GM23338 (cell line): ENCODE results near the gene CHRNB2.

ENCODE experiments used
- CREB1 ChIP-seq: fragments of 250-450 bp; sonication (Bioruptor Pico); IDR thresholded peaks from 2 replicates; pipeline ENCODE4 v1.5.0; 2020; ENCODE audit warnings: low read depth, mild to moderate bottlenecking, moderate library complexity
- CTCF ChIP-seq, 2 experiments: fragments of 200-600 bp in 1 of 2; sonication (generic) in 1 of 2; conservative IDR thresholded peaks; 2 replicates each; pipeline versions ENCODE4 v1.5.1 to v1.6.1; 2016 to 2017; ENCODE audit warnings: antibody characterized with exemption in 2 of 2, low read depth in 2 of 2, mild to moderate bottlenecking in 2 of 2, moderate library complexity in 1 of 2
- ETS1 ChIP-seq: IDR thresholded peaks from 2 replicates; pipeline ENCODE4 v1.6.1; 2016; ENCODE audit warnings: antibody characterized with exemption
- EZH2 ChIP-seq: fragments of 200-600 bp; sonication (generic); IDR thresholded peaks from one replicate; pipeline ENCODE4 v1.8.0; 2017; ENCODE audit warnings: antibody characterized with exemption, mild to moderate bottlenecking, low read depth; ENCODE audit not compliant: unreplicated experiment
- EZH2phosphoT487 ChIP-seq: fragments of 200-600 bp; sonication (generic); IDR thresholded peaks from one replicate; pipeline ENCODE4 v1.8.1; 2018; ENCODE audit warnings: antibody characterized with exemption; ENCODE audit not compliant: unreplicated experiment
- JUNB ChIP-seq: IDR thresholded peaks from one replicate; pipeline ENCODE4 v1.6.1; 2016; ENCODE audit warnings: antibody characterized with exemption; ENCODE audit not compliant: unreplicated experiment
- NANOG ChIP-seq: IDR thresholded peaks from 2 replicates; pipeline ENCODE4 v1.6.1; 2016; ENCODE audit warnings: antibody characterized with exemption, borderline replicate concordance
- POLR2AphosphoS5 ChIP-seq: IDR thresholded peaks from 2 replicates; pipeline ENCODE4 v1.6.1; 2016; ENCODE audit warnings: antibody characterized with exemption, low read depth
- REST ChIP-seq: IDR thresholded peaks from one replicate; pipeline ENCODE4 v1.6.1; 2018; ENCODE audit warnings: antibody characterized with exemption; ENCODE audit not compliant: unreplicated experiment
- ZNF114 ChIP-seq: fragments of 250-450 bp; sonication (Bioruptor Pico); IDR thresholded peaks from 2 replicates; pipeline ENCODE4 v1.5.0; 2020; ENCODE audit warnings: mild to moderate bottlenecking, moderate library complexity
- ZNF331 ChIP-seq: fragments of 250-450 bp; sonication (Bioruptor Pico); IDR thresholded peaks from 2 replicates; pipeline ENCODE4 v1.5.0; 2020; ENCODE audit warnings: low read depth, mild to moderate bottlenecking, moderate library complexity

- TF ChIP-seq EZH2 (no peak), EZH2phosphoT487 (no peak), CTCF (conservative IDR thresholded peaks at IDR 0.05; ENCODE audit: low read depth in 2 of 2) (no peak), CREB1 (CRISPR knock-in tag) (no peak), ZNF114 (CRISPR knock-in tag) (no peak), REST (no peak), NANOG (no peak), ETS1 (no peak), POLR2AphosphoS5 (no peak), ZNF331 (CRISPR knock-in tag) (no peak), JUNB (no peak)
Measured at GRCh38 chr1:154616659-154617345, 49.2 kb downstream of the CHRNB2 start.
